ENCODE measurements around the gene EP400. TPM values are rescaled to one million over a fixed set of nuclear protein-coding genes. Genes with fewer than 3 reads are reported as not detected.

EP400 gene
- total and polyA plus RNA-seq, 2 of the 8 experiments (the other 6 are each of a cell fraction or from before 2014, with no cell fraction given) = 13.1 to 69.7 TPM

- TF ChIP-seq CHD7 (IDR thresholded peaks at IDR 0.05; ENCODE audit: insufficient replicate concordance, low read length) = no peak
- TF ChIP-seq POLR2AphosphoS5 (IDR thresholded peaks at IDR 0.05; ENCODE audit: low read depth, low read length) = no peak
- TF ChIP-seq CBX8 (IDR thresholded peaks at IDR 0.05; ENCODE audit: borderline replicate concordance, low read depth, low read length) = no peak
- no peak for TF ChIP-seq CEBPB (IDR thresholded peaks at IDR 0.05; ENCODE audit: low read depth, low read length)
- TF ChIP-seq SUZ12 (IDR thresholded peaks at IDR 0.05; ENCODE audit: low read length) = no peak
- no peak for TF ChIP-seq JUN (IDR thresholded peaks at IDR 0.05; ENCODE audit: low read depth, low read length)
Observed at GRCh38 chr12:132043770-132044467, 94.2 kb downstream of the EP400 start (continued).

Data from H1 (cell line).